Measurements from ENCODE around the gene WNT6.

Gene WNT6

GRCh38 chr2:218894151-218894879 lies 34.7 kb downstream of the WNT6 start:
- no peak for DNase-seq

DNA sequence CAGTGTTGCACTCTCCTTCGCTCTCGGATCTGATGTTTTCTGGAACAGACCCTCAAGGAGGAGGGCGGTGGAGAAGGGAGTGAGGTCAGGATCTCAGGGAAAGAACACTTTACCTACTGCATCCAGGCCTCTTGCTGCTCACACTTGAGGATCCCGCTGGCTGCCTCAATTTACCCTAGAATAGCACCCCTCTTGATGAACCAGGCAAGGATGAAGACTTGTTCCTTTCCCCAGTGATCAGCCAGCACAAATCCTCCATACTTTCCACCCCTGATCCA lies 35.2 kb downstream of the WNT6 start:
- DNase-seq = no peak

DNA sequence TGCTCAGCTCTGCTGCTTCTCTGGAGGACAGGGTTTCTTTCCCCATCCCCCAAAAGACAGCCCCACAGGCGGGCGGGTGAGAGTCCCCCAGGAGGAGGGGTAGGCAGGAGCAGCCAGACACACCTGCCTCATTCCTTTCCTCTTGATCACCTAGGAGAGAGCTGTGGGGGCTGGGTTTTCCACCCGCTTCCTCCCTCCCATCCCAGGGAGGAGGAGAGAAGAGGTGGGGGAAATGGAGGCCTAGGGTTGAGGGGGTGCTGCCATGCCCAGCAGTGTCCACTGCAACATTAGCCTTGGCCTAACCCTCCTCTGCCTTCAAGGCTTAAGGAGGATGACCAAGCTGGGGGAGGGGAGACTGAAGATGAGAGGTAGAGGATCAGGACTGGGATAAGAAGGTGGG lies 35.7 kb downstream of the WNT6 start:
- no peak for DNase-seq

- no peak for DNase-seq
Observed at GRCh38 chr2:218895759-218896500, 36.3 kb downstream of the WNT6 start.

DNA sequence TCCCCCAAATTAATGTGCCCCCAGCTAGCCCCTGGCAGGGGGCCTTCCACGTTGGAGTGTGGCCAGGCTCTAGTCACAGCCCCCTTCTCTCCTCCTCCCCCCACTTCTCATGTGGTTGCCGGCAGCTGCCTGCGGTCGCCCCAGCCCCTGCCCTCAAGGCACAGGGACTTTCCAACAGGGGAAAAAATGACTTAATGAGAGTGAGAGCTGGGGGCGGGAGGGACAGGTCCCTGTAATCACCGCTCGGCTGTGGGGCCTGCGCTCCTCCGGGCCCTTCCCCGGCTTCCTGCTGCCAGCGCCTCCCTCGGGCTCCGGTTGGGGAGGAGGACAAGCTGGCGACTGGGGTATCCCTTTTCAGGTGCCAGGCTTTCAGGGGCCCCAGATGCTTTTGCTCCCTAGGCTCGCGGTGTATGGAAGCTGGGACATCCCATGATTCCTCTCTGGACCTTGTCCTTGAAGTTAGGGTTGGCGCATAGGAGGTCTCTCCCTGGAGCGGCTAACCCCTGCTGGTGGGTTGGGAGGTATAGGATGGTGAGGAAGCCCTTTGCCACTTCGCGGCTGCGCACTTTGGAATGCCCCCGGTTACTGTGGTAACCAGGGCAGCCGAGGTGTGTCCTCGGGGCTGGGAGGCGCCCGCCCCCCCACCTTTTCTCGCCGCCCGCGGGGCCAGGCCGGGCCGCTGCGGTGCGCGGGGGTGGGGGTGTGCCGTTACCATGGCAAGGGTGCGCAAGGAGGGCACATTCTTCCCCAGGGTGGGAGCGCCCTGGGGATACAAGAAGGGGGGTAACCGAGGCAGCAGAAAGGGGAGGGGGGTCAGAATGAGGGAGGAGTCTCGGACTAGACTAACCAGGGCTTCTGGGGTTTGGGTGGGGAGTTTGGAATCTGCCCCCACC lies 37.1 kb downstream of the WNT6 start:
- no peak for DNase-seq

GRCh38 chr2:218897394-218898108 lies 37.9 kb downstream of the WNT6 start:
- no peak for DNase-seq

GRCh38 chr2:218898109-218898878 lies 38.7 kb downstream of the WNT6 start:
- DNase-seq = no peak

GRCh38 chr2:218899147-218899546 lies 39.5 kb downstream of the WNT6 start:
- DNase-seq = no peak

DNA sequence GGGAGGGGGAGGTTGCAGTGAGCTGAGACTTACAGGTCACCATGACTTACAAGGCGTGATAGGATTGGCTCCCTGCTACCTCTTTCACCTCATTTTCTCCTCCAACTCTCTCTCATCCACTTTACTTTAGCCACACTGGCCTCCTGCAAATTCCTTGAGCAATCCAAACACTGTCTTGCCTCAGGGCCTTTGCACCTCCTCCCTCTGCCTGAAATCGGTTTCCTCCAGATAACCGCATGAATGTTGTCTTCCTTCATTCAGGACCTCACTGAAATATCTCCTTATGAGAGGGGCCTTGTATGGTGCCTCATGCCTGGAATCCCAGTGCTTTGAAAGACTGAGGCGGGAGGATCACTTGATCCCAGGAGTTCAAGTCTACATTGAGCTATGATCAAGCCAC lies 42.8 kb downstream of the WNT6 start:
- DNase-seq = no peak

DNA sequence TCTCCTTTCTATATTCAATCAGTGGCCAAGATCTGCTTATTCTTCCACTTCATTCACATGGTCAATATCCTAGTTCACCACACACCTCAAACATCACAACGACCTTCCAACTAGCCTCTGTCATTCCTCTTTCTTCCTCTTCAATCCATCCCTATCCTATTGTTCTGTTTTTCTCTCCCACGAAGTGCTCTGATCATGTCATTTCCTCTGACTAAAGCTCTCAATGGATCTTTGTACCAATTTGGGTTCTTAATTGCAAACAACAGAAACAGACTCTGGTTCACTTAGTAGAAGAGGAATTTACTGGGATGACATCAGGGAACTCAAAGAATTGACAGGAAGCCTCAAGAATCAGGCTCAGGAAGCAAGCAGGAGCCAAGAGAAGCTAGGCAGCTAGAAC lies 44.6 kb downstream of the WNT6 start:
- no peak for DNase-seq

GRCh38 chr2:218908721-218909619 lies 49.4 kb downstream of the WNT6 start:
- DNase-seq = no peak

- no peak for DNase-seq
Observed at GRCh38 chr2:218910741-218911140, 51.1 kb downstream of the WNT6 start.

DNA sequence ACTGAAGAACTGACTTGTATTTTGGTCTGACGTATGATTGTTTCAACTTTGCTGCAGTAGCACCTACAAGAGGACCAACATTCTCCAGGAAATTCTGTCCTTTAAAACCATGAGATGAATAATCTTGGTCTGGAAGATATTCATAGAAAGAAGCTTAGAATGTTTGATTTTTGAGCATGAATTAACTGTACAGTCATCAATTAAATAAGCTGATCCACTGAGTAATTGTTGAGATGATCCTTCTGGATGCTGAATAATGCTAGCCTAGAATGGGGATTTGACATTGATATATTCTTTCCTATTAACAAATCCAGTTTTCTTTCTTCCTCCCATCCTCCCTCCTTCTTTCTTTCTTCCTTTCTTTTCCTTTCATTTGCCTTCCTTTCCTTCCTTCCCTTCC lies 60.9 kb downstream of the WNT6 start:
- no peak for DNase-seq

Measured in cortex of kidney (tissue), 1 donor.